B cell (primary cell): ENCODE data around the gene ZDHHC12. TPM values are rescaled to one million over a fixed set of nuclear protein-coding genes. Genes with fewer than 3 reads are reported as not detected.

Source experiments
- ATAC-seq: fragments of 200-7000 bp; cut with Tn5 transposase; one replicate; pipeline ENCODE4 v1.10.0; 2021; ENCODE audit warnings: low read depth, mild to moderate bottlenecking, moderate number of reproducible peaks, moderate library complexity
- CTCF ChIA-PET: fragments of 350-600 bp; sonication (Branson Sonifier 250); formaldehyde crosslinking; loops from one replicate; lab custom pipeline; 2021; ENCODE audit warnings: antibody characterized with exemption, inconsistent platforms; lab: Charles Lee
- POLR2A ChIA-PET: fragments of 350-600 bp; sonication (Branson Sonifier 250); formaldehyde crosslinking; loops from one replicate; lab custom pipeline; 2021; ENCODE audit warnings: antibody characterized with exemption; lab: Charles Lee
- DNase-seq: peaks from one replicate; pipeline ENCODE4 v3.0.0; 2013
- H2AFZ ChIP-seq: 2 replicates; pipeline ENCODE4 v1.6.1; 2012; ENCODE audit warnings: mild to moderate bottlenecking, low read depth, low read length; ENCODE audit not compliant: insufficient read depth, poor library complexity, severe bottlenecking
- H3K27ac ChIP-seq, 2 donors: 1 replicate in 1 of 2; 2 replicates in 1 of 2; pipeline ENCODE4 v1.5.1; 2012 to 2013; ENCODE audit warnings: low read length in 2 of 2, mild to moderate bottlenecking in 2 of 2, moderate library complexity in 1 of 2
- H3K27me3 ChIP-seq, 4 experiments: fragments of 200-600 bp in 1 of 4; sonication (generic) in 1 of 4; replicated peaks in 1 of 4; 1 replicate in 2 of 4; 2 replicates in 2 of 4; pipeline versions ENCODE4 v1.6.1 to v1.7.0; 2013 to 2016; ENCODE audit warnings: low read length in 3 of 4, mild to moderate bottlenecking in 2 of 4, mixed read lengths in 1 of 4, moderate library complexity in 1 of 4; ENCODE audit not compliant: insufficient read depth in 4 of 4, control insufficient read depth in 3 of 4; ENCODE audit errors: control extremely low read depth in 1 of 4
- H3K36me3 ChIP-seq, 2 experiments: replicated peaks in 1 of 2; 1 replicate in 1 of 2; 2 replicates in 1 of 2; pipeline versions ENCODE4 v1.6.1 to v1.7.1; 2013; ENCODE audit warnings: low read length in 1 of 2; ENCODE audit not compliant: insufficient read depth in 2 of 2, control insufficient read depth in 1 of 2; ENCODE audit errors: control extremely low read depth in 1 of 2, extremely low read depth in 1 of 2
- H3K4me1 ChIP-seq, 2 donors: fragments of 200-600 bp in 1 of 2; sonication (generic) in 1 of 2; 1 replicate in 1 of 2; 2 replicates in 1 of 2; pipeline versions ENCODE4 v1.5.1 to v1.6.1; 2013 to 2017; ENCODE audit warnings: low read length in 2 of 2; ENCODE audit not compliant: control insufficient read depth in 2 of 2, insufficient read depth in 2 of 2
- H3K4me2 ChIP-seq: replicated peaks from 2 replicates; pipeline ENCODE3; 2012; ENCODE audit warnings: mild to moderate bottlenecking, low read depth, low read length; ENCODE audit not compliant: poor library complexity, severe bottlenecking
- H3K4me3 ChIP-seq, 5 experiments: fragments of 200-600 bp in 1 of 5; sonication (generic) in 1 of 5; 1 replicate in 3 of 5; 2 replicates in 2 of 5; pipeline versions ENCODE4 v1.5.1 to v1.7.0; 2011 to 2016; ENCODE audit warnings: low read length in 4 of 5, mild to moderate bottlenecking in 4 of 5, low read depth in 2 of 5, control low read depth in 1 of 5, moderate library complexity in 1 of 5; ENCODE audit not compliant: insufficient read depth in 1 of 5; ENCODE audit errors: control extremely low read depth in 1 of 5, extremely low read depth in 1 of 5
- H3K79me2 ChIP-seq: fragments of 200-600 bp; sonication (generic); one replicate; pipeline ENCODE4 v1.6.0; 2016; ENCODE audit warnings: low read length; ENCODE audit not compliant: control insufficient read depth, insufficient read depth
- H3K9ac ChIP-seq: fragments of 200-600 bp; sonication (generic); 2 replicates; pipeline ENCODE4 v1.6.1; 2017; ENCODE audit warnings: mild to moderate bottlenecking, low read length, moderate library complexity
- H3K9me3 ChIP-seq, 3 donors: one replicate each; pipeline versions ENCODE4 v1.6.1 to v1.7.1; 2013; ENCODE audit warnings: low read length in 2 of 3; ENCODE audit not compliant: control insufficient read depth in 2 of 3, insufficient read depth in 1 of 3; ENCODE audit errors: control extremely low read depth in 1 of 3
- H4K20me1 ChIP-seq: 2 replicates; pipeline ENCODE4 v1.6.0; 2012; ENCODE audit warnings: mild to moderate bottlenecking, low read length; ENCODE audit not compliant: insufficient read depth, control insufficient read depth, poor library complexity, severe bottlenecking
- H3K27ac Mint-ChIP-seq: one replicate; pipeline ENCODE4 v1.8.0; 2021; ENCODE audit warnings: mixed read lengths
- H3K27me3 Mint-ChIP-seq: one replicate; pipeline ENCODE4 v1.8.0; 2021; ENCODE audit warnings: mixed read lengths
- H3K4me1 Mint-ChIP-seq: one replicate; pipeline ENCODE4 v1.8.0; 2021; ENCODE audit warnings: mixed read lengths
- H3K4me3 Mint-ChIP-seq: one replicate; pipeline ENCODE4 v1.8.0; 2021; ENCODE audit warnings: mixed read lengths
- H3K9me3 Mint-ChIP-seq: one replicate; pipeline ENCODE4 v1.8.0; 2022; ENCODE audit warnings: mixed read lengths; ENCODE audit not compliant: insufficient read depth
- CTCF ChIP-seq: fragments of 200-600 bp; IDR thresholded peaks from one replicate; pipeline ENCODE4 v1.8.0; 2022; ENCODE audit warnings: antibody characterized with exemption, mild to moderate bottlenecking
- EZH2 ChIP-seq: IDR thresholded peaks from 2 replicates; pipeline ENCODE4 v1.6.1; 2012; ENCODE audit warnings: borderline replicate concordance, low read depth, mild to moderate bottlenecking, moderate library complexity, low read length; ENCODE audit not compliant: insufficient read depth, poor library complexity, severe bottlenecking
- WGBS: methylation state at CpG from one replicate; pipeline ENCODE4 v1.1.5; 2013; ENCODE audit warnings: missing lambda C conversion rate; ENCODE audit not compliant: insufficient coverage; 5-methylcytosine and 5-hydroxymethylcytosine counted together
- intact Hi-C: fragments of 100-400 bp; cut with micrococcal nuclease; formaldehyde crosslinking; loops from one replicate; pipeline ENCODE4 v1.10.0; 2022
- polyA plus RNA-seq: library from polyadenylated mRNA; depleted of rRNA; stranded (reverse); fragments of >200 nt; gene quantifications from 2 replicates; pipeline ENCODE4 v1.2.3, GENCODE V29; 2012
- total RNA-seq, 2 donors: library from RNA; stranded (reverse); fragments of 120-200 nt in 1 of 2; gene quantifications; 1 replicate in 1 of 2; 2 replicates in 1 of 2; pipeline versions ENCODE4 v1.2.3 to v1.2.4, GENCODE V29; 2013 to 2022

ZDHHC12 gene
- total and polyA plus RNA-seq, 2 donors (not counting 1 experiment from before 2014, with no cell fraction given) = 28.5 to 47.0 TPM

- H3K27ac ChIP-seq = peak overlapping the region; percentile 80 to 93
- POLR2A ChIA-PET = interaction anchor here (1.1 to 1.7 kb wide), 3 partner anchors 17 to 47 kb away, joined by 3 read pairs; partner anchors contain the start of gene ENDOG
- CTCF ChIA-PET = interaction anchor here (0.6 to 2.1 kb wide), 4 partner anchors 11 to 161 kb away, joined by 3 to 5 read pairs (median 4); partner anchors contain the start of gene ENDOG
- TF ChIP-seq EZH2 (no peak), CTCF (no peak)
- peaks cover 0 to 5% (median 5%) of the 10 kb centered on the region in 3 donors for H3K9me3 ChIP-seq
- no peaks in the 10 kb centered on the region for H3K27me3 Mint-ChIP-seq
- H3K27ac Mint-ChIP-seq = peak overlapping the region; percentile 96
- peaks cover 38% of the 10 kb centered on the region for H3K79me2 ChIP-seq
- no peaks in the 10 kb centered on the region for H3K9me3 Mint-ChIP-seq
- 3% methylated on average over 27 of the region's 28 CpGs for WGBS
- peaks cover 9 to 19% of the 10 kb centered on the region in 2 donors for H3K4me1 ChIP-seq
- peak overlapping the region; percentile 89 for H3K9ac ChIP-seq
- intact Hi-C loops = loop anchor here (1.0 to 5.0 kb wide), 5 partner anchors 47 to 315 kb away; partner anchors contain the start of genes DYNC2I2, ENDOG, LRRC8A and ODF2
- peaks cover 0 to 7% of the 10 kb centered on the region in 2 experiments for H3K36me3 ChIP-seq
- no peak for DNase-seq
- ATAC-seq = no peak
- peaks cover 25% of the 10 kb centered on the region for H3K4me1 Mint-ChIP-seq
- H3K4me2 ChIP-seq = peak overlapping the region; percentile 77
- no peaks in the 10 kb centered on the region for H4K20me1 ChIP-seq
- peak overlapping the region; percentile 97 for H3K4me3 Mint-ChIP-seq
- peak overlapping the region; percentile 92 for H2AFZ ChIP-seq
- peak overlapping the region; percentile 69 to 96 (median 77) for H3K4me3 ChIP-seq
- no peaks in the 10 kb centered on the region for H3K27me3 ChIP-seq
Measured at GRCh38 chr9:128771094-128771721, 47.3 kb upstream of the ZDHHC12 start.
